HG02852 (cell line): ENCODE data around the gene EPN2.
A peak's percentile ranks its signal among the peaks of the same experiment; 100 is the strongest.
"Not testable (repeated sequence)": the region's sequence is repeated elsewhere in the genome, so short reads cannot be mapped to it uniquely, and the experiment has no call there.

Experiments used
- ATAC-seq: cut with Tn5 transposase; IDR thresholded peaks from one replicate; pipeline ENCODE4 v1.9.1; 2021; ENCODE audit warnings: mild to moderate bottlenecking, moderate library complexity; ENCODE audit not compliant: unreplicated experiment

EPN2 gene

DNA sequence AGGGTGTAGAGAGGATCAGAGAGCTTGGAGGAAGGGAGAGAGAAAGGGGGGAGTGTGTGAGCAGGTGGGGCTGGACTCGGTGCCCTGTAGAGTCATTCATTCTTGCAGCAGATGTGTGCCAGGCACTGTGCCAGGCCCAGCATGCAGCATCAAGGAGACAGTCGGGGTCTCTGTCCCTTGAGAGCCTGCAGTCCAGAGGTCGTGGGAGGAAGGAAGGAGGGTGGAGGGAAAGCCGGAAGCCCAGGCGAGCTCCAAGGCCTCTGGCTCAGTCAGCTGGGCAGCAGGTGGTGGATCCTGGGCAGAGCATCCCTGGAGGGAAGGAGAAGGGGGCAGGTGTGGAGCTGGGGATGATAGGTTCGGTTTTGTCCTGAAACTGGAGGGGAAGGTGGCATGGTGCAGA lies 27.5 kb downstream of the EPN2 start:
- no peak for ATAC-seq

DNA sequence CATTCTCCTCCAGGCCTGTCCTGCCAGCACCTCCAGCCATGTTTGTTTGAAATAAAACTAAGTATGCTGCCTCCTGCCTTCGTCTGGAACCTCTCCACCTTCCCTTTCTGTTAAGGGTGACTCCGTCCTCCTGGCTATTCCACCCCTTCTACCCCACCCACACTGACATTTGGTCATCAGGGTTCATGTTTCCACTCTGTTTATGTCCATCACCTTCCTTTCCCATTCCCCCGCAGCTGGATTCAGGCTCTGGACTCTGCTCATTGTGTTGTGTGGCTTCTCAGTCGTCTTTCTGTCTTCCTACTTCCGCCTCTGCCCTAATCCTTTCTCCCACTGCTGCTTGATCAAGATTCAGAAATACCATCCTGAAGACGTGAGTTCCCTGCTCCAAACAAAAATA lies 28.6 kb downstream of the EPN2 start:
- ATAC-seq, result no peak

DNA sequence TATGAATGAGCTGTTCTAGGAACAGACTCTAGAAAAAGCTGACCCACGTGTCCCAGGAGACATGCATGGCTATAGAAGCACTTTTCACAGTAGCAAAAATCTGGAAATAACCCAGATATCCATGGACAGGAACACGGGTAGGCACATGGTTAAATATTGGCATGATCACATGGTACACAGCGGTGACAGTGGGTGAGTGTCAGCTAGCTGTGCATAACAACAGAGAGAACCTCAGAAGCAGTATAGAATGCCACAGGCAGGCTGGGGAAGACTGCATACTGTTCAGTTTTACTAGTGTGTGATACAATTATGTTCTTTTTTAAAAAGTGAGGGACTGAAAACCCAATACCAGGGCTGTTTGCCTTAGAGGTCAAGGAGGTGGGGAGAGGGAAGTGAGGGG lies 31.4 kb downstream of the EPN2 start:
- no peak for ATAC-seq

DNA sequence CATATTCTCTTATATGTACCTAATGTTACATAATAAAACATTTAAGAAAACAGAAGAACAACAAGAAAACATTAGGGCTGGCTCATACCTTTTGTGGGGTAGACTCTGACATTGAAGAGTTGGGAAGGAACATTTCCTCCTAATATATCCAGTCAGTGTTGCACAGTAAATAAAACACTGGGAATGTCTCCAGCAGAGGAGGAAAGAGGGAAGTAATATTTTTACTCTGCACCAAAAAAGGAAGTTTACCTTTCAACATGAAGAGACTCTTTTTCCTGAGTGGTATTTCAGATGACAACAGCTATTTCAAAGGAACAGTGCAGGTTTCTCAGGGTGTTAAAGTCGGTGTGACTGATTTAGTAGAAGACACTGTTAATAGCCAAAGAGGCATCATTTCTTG lies 31.9 kb downstream of the EPN2 start:
- ATAC-seq, result no peak

DNA sequence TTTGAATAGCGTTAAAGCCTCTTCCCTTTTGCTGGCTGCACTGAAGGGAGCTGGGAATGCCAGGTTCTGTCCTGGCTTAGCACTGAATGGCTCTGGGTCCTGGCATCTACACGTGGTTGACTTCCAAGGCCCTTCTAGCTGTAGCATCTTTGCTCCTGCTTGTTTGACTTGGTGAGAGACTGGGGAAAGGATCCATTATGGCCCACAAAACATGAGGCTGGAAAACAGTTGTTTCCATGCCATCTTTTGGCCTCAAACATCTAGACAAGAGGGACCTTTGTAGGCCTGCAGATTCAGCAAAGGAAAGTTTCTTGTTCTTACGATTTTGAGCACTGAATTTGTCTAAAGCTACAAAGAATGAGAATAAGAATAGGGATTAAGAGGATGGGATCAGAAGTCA lies 32.5 kb downstream of the EPN2 start:
- no peak for ATAC-seq

DNA sequence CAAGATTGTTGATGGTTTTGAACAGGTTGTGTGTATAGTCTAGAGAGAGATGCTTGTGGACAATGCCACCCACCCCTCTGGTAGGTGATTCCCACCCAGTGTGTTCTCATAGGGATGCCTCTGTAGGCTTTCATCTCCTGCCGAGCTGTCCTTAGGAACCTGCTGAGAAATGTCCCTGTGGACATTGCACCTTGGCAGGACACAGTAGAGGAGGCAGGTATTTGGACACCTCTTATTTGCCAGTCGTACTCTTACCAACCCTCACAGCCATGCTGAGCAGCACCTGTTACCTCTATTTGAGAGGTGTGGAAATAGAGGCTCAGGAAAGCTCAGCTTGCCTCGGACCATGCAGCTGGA lies 33.2 kb downstream of the EPN2 start:
- ATAC-seq, result no peak

DNA sequence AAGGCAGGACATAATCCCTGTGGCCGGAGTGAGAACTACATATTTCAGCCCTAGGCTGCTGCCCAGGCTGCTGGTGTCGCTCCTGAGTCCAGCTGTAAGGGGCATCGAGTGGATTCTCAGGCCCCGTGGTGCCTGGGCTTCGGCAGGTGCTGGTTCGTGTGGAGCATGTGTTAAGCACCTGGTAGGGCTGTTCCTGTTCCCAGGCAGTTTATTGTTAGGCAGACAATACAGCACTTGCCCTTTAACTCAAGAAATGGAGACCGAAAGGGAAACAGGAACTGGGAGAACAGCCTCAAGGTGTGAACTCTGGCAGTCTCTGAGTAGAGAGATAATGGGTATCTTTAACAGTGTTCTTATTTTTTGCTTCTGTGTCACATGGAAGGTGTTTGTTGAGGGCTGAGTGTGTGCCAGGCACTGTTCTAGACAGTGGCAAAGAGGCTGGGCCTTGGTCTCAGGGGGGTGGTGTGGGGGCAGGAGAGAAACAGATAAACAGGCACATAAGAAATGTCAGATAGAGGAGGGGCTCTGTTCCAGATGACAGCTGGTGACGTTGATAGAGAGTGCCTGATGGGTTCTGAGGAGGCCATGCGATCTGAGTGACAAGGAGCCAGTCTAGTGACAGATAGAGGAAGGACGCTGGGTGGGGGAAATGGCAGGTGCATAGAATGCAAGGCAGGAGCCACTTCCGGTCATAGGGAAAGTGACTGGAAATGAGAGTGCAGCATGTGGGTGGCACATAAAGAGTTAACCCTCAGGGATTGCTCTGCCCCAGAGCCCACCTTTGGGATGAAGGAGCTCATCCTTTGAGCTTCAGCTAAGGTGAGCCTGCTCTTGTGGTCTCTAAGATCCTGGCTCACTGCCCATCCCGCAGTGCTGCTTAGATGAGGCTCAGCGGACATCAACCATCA lies 33.8 kb downstream of the EPN2 start:
- ATAC-seq, result peak; percentile 70

DNA sequence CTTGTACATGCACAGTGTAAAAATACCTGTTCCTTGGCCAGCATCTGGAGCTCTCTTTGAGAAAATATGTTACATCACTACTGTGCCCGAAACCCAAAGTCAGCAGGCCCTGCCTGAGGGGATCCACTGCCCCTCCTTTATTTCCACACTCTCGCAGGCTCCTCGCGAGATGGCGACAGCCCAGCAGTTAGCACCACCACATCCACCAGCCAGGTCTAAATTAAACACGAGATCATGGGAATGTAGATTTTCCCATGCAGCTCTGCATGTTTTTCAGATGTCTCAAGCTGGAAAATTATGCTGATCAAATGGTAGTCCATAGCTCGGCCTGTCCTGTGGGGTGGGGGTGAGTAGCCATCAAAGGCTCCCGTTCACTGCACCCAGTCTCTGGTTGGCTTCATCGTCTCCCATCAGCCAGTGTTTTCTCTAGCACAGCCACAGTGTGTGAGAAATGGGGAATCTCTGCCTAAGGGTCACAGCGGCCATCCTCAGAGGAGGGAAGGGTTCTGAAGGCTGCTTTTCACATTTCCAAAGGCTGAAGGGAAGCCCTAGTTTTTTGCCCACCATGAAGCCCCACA lies 34.7 kb downstream of the EPN2 start:
- no peak for ATAC-seq

DNA sequence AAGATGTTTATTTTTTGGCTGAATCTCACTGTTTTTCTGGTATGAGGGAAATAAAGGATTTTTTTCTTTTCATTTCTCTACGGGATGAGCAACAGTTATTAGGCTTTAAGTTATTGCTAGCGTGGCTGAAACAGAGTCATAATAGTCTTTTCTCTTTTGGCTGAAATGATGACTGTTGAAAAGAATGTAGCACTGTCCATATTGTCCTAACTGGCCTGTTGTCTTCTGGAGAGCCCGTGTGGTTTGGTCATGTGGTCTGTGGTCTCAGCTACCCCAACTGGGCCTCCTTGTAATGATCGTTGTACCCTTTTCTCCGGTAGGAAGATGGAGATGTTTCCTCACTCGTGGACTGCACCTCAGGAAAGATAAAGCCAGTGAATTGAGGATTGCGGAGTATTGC lies 36.6 kb downstream of the EPN2 start:
- no peak for ATAC-seq

DNA sequence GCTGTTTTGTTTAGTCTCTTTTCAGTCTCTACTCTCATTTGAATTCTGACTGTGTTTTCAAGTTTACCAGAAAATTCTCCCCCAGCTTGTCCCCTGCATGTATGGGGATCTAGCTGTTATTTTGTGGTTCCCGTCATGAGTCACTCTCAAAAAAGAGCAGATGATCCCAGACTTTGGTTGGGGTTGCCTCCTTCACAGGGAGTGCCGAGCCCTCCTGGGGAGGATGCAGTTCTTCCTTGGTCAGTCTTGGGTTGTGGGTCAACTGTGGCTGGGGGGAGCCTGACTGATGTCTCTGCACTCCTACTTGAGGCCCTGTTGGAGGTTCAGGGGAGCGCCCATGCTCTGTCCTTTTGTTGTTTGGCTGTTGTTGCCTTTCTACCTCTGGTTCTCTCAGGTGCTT lies 37.7 kb downstream of the EPN2 start:
- ATAC-seq, result no peak

DNA sequence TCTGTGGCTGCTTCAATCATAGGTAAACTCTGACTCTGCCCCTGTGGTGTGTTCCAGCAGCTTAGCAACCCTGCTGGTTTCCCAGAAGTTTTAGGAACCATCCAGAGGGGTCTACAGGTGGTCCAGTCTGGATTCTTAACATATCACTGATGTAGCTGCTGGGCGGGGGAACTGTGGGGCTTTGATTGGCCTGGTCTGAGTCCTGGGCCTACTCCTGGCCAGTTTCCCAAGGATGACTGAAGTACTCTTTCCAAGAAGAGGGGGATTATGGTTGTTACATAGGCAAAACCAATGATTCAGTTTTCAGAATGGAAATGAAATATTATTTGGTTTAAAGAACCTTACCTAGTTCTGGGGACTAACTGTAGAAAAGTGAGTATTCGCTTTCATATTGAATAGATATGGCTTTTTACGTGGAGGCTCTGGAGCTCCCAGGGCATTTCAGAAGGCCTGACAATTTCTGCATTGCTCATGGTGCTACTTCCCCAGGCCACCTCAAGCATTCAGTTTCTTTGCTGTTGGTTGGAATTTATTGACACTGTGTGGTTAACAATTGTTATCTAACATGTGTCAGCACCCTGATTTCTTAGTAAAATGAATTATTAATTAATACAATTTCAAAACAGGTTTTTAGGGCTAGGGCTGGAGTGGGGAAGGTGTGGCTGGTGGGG lies 38.4 kb downstream of the EPN2 start:
- no peak for ATAC-seq

DNA sequence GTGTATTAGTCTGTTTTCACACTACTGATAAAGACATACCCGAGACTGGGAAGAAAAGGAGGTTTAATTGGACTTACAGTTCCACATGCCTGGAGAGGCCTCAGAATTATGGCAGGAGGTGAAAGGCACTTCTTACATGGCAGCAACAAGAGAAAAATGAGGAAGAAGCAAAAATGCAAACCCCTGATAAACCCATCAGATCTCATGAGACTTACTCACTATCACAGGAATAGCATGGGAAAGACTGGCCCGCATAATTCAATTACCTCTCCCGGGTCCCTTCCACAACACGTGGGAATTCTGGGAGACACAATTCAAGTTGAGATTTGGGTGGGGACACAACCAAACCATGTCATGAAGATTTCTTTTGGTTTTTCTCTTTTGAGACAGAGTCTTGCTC lies 41.1 kb downstream of the EPN2 start:
- not testable (repeated sequence) for ATAC-seq

DNA sequence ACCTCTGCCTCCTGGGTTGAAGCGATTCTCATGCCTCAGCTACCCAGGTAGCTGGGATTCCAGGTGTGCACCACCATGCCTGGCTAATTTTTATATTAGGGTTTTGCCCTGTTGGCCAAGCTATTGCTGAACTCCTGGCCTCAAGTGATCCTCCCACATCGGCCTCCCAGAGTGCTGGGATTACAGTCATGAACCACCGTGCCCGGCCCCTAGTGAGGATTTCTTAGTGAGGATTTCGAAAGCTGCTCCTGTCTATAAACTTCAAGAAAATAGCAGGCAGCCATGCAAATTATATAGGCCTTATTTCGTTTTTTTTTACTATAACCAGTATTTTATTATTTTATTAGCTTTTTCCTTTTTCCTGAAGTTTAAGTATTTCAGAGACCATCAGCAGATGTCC lies 41.6 kb downstream of the EPN2 start:
- ATAC-seq, result no peak

DNA sequence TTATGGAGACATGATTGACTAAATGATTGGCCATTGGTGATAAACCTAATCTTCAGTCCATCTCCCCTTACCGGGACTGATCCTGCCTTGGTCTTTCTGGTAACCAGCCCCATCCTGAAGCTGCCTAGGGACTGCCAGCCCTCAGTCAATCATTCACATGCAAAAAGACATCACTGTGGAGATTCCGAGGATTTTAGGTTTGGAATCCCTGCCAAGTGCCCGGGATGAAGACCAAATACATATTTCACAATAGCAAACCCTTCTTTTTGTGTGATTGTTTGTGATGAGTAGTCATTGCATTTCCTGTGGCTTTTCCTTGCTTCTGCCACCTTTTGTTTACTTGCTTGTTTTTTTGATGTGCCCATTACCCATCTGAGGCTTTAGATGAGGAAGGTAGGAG lies 44.0 kb downstream of the EPN2 start:
- ATAC-seq, result no peak

DNA sequence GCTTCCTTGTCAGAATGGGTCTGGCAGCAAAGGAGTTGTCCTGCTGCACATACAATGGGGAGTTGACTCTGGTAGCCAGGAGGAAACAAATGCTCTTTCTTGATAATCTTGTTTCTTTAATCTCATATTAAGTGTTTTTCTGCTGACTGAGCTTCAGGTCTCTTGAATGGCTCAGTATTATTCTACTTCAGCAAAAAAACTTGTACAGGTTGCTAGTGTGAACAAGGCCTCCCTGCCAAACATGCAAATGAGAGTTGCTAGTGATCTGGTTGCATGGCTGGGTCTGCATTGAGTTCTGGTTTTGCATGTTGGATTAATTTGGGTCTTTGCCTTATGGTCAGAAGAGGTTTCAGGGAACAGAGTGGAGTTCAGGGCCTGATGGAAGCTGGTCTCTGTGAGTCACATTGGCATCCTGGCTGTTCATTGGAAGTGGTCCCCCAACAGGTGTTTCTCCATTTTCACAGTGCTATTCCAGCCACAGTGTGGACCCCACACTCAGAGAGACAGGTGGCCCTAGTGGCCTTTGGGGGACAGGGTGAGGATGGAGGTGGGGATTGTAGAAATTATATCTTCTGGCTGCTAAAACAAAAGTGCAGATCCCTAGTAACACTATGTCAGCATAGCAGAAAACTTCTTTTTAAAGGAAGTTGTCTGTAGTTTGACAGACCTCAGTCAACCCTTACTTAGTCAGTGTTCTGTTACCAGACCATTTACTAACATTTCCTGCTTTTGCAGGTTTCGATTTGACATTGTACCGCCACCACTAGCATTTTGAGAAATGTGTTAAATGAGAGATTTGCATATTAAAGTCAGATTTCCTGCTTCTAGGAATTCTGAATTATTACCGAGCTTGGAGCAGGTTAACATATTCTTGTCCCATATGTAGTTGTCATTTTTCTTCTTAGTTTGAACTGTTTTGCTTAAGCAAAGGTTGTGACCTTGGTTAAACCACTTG lies 47.1 kb downstream of the EPN2 start:
- ATAC-seq, result no peak

DNA sequence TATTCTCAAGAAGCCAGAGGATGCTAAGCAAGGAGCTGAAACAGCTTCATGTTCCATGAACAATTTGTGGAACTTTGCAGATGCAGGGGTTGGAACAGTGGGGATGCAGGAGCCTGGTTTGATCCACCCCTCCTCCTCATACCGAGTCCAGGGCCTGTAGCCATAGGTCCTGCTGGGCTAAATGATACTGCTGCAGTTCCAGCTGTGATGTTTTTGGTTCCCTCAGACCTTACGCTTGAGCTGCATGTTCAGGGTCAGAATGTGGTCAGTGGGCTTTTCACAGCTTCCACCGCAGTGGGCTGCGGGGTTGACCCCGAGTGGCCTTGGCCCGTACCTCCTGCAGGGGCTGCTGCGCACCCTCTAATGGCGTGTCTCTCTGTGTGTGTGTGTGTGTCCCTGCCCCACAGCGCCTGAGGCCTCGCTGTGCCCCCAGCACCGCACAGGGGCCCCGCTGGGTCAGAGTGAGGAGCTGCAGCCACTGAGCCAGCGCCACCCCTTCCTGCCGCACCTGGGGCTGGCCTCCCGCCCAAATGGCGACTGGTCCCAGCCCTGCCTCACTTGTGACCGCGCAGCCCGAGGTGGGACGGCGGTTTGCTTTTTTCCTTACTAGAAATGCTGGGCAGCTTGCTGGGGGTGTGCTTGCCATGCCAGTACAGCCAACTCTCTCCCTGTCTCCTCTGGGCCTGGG lies 48.2 kb downstream of the EPN2 start:
- no peak for ATAC-seq

DNA sequence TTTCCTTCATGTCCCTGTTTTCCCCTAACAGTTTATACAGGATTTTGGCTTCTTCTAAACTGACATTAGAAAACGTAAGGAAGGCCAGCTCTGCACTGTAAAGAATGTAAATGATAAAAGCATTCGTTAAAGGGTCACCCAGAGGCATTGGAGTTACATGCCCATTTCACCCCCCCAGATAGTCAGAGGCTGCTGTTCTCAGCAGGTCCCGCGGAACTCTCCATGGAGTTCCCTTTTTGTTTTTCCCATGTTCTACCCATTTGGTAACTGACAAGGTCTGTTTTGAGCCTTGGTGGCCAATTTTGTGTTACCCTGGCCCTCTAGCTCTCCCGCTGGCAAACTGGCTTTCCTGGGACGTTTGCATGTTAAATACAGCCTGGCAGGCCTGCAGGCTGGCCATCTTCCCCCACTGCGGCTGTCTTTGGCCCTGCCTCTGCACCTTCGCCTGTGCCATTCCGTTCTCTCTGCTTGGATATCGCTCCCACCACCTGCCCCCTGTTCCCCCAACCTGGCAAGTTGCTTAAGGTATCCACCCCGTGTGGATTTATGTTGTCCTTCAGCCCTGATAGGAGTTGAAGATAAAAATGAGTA lies 49.7 kb downstream of the EPN2 start:
- no peak for ATAC-seq

DNA sequence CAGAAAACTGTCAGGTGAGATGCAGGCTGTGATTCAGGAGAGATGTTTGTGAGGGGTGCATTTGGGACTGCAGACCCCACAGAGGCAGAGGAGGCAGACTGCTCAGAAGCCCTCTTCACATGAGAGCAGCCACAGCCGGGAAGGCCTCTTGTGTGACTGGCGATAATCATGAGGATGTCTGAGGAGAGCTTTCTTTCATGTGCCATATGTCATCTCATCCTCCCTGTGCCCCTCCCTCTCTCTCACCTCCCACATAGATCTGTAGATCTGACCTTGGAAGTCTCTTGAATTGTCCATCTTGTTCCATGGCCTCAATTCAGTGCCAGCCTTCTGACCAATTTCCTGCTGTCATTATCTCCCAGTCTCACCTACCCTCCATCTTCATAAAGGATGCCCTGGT lies 50.5 kb downstream of the EPN2 start:
- ATAC-seq, result no peak

DNA sequence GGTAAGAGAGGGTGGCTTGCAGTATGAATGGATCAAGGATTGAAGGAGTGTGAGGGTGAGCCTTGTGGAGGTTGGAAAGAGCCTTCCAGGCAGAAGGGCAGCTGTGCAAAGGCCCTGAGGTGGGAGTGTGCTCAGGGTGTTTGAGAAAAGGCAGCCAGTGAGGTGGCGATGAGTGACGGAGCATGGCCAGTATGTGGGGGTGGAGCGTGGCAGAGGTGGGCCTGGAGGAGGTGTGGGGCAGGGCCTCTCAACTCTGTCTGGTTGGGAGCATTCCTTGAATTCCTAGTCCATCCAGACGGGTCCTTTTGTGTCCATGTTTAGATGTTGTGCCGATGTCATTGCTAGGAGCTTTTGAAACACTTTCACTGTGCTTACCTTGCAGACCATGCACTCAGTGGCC lies 51.3 kb downstream of the EPN2 start:
- no peak for ATAC-seq

DNA sequence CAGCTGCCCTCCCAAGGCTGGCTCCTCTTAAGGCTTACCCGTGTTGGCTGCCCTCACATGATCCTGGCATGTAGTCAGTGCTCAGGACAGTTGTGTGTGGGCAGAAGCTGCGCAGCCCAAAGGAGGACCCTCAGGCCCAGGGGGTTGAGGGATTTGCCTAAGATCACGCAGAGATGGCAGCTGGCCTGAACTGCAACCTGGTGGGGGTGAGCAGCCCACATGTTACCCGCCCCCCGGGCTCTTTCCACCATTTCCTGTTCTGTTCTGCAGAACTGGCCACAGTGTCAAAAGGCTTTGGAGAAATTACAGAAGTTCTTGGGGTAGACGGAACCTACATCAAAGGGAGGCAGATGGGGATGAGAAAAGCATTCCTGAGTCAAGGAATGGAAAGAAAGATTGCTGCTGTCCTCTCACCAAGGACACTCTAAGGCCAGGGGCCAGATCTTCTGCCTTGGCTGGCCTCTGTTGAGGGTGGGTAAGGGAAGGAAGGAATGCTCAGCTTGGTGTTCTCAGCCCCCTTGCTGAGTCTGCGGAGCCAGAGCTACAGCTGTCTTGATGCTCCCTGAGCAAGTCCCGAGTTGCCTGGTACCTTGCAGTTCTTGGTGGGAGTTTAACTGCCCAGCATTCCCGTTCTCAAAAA lies 53.0 kb downstream of the EPN2 start:
- no peak for ATAC-seq
